HG03025 (cell line): ENCODE results near the gene PPP1R12A.
"Not testable (repeated sequence)": the region's sequence is repeated elsewhere in the genome, so short reads cannot be mapped to it uniquely, and the experiment has no call there.

ENCODE experiments used
- ATAC-seq: cut with Tn5 transposase; IDR thresholded peaks from one replicate; pipeline ENCODE4 v1.9.1; 2021; ENCODE audit warnings: mild to moderate bottlenecking, moderate library complexity; ENCODE audit not compliant: unreplicated experiment, low FRiP score

PPP1R12A gene

GRCh38 chr12:79847417-79847816 lies 87.5 kb downstream of the PPP1R12A start:
- ATAC-seq, result no peak

GRCh38 chr12:79844693-79845092 lies 90.2 kb downstream of the PPP1R12A start:
- no peak for ATAC-seq

DNA sequence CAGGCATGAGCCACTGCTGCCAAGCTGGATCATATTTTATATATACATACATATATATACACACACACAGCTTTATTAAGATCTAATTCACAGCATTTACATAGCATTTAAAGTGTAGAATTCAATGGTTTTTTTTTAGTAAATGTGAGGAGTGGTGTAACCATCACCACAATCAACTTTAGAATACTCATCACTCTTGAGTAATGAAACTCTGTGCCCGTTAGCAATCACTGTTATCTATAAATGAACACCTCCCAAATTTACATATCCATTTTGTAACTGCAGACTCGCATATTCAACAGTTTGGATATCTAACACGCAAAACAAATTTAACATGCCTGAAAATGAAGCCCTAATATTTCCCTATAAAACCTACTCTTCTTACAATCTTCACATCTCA lies 90.9 kb downstream of the PPP1R12A start:
- ATAC-seq, result no peak

DNA sequence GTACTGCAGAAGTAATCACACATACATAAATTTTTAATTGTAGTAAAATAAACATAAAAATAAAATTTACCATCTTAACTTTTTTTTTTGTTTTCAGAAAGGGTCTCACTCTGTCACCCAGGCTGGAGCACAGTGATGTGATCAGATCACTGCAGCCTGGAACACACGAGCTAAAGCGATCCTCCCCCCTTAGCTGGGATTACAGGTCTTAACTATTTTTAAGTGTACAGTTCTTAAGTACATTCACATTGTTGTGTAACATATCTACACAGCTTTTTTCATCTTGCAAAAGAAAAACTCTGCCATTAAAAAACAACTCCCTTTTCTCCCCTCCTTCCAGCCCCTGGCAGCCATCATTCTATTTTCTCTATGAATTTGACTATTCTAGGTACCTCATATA lies 92.3 kb downstream of the PPP1R12A start:
- no peak for ATAC-seq

- ATAC-seq, result no peak
Measured at GRCh38 chr12:79841878-79842265, 93.0 kb downstream of the PPP1R12A start.

- no peak for ATAC-seq
Measured at GRCh38 chr12:79841248-79841877, 93.5 kb downstream of the PPP1R12A start.

DNA sequence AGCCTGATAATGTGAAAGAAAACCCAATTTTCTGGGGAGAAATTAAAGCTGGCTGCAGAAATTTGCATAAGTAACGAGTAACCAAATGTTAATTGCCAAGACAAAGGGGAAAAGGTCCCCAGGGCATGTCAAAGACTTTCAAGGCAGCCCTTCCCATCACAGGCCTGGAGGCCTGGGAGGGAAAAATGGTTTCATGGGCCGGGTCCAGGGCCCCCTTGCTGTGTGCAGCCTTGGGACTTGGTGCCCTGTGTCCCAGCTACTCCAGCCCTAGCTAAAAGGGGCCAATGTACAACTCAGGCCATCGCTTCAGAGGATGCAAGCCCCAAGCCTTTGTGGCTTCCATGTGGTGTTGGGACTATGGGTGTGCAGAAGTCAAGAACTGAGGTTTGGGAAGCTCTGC lies 96.5 kb downstream of the PPP1R12A start:
- no peak for ATAC-seq

DNA sequence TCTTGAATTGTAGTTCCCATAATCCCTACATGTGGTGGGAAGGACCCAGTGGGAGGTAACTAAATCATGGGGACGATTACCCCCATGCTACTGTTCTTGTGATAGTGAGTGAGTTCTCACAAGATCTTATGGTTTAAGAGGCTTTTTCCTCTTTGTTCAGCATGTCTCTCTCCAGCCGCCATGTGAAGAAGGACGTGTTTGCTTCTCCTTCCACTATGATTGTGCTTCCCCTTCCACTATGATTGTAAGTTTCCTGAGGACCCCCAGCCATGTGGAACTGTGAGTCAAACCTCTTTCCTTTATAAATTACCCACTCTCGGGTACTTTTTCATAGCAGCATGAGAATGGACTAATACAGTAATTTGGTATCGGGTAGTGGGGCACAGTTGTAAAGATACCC lies 97.3 kb downstream of the PPP1R12A start:
- no peak for ATAC-seq

- no peak for ATAC-seq
Measured at GRCh38 chr12:79835377-79835843, 99.5 kb downstream of the PPP1R12A start.

DNA sequence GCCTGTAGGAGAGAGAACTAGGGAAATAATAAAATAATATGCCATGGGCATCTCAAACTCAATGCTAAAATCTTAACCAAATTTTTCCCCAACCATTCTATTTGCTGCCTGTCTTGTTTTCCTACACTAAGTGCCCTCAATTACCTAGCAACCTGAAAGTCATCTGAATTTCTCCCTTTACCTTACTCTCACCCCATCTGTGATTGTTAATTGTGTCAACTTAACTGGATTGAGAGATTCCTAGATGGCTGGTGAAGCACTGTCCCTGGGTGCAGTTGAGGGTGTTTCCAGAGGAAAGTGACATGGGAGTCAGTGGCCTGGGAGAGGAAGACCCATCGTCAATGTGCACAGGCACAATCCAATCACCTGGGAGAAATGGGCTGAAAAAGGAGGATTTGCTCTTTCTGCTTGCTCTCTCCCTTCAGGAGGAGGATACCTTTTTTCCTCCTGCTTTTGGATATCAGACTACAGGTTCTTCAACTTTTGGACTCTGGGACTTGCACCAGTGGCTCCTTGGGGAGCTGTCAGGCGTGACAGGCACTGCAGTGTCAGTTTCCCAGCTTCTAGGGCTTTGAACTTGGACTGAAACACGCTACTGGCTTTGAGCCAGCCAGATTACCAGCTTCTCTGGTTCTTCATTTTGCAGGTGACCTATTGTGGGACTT lies 100.1 kb downstream of the PPP1R12A start:
- ATAC-seq, result no peak

DNA sequence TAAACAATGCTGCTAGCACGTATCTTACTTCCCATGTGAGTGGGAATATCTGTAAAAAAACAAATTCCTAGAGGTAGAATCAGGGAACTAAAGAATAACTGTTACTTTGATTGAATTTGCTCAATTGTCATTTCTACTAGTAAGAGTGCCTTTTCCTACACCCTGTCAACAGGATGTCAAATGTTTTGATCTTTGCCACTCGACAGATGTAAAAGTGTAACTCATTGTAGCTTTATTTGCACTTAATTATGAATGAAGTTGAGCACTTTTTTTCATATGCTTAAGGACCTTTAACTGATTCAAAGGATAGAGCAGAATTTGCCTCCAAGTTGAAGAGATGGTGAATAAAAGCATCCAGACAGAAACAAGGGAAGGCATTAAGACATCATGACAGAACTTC lies 104.5 kb downstream of the PPP1R12A start:
- no peak for ATAC-seq

DNA sequence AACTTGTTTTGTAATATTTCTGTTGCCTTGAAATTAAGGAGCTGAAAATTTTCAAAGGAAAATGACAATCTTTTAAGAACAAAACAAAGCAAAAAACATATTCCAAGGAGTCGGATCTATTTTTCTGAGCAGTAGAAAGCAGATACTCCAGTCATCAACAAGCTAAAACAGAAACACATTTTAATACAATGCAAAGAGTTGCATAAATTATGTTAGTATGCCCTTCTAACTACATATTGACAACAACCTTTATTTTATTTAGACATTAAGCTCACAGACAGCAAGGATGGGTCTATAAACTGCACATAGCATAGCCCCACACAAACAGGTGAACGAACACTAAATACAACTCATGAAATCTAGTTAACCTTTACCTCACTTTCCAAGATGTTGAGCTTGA lies 106.0 kb downstream of the PPP1R12A start:
- ATAC-seq, result no peak

DNA sequence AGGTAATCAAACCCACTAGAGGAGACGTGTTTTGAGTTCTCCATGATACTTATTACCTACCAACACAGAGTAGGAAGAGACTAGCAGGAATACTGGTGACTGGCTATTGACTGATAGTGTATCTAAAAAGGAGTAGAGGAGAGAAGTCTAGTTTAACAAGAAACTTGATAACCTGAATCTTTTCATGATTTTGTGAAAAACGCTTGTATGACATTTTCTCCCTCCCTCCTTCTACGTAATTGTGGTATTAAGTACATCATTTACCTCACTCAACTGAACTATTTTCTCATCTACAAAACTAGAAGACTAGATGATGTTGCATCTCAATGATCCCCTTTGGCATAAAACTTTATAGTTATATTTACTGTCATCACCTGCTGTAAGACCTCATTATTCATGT lies 107.4 kb downstream of the PPP1R12A start:
- no peak for ATAC-seq

DNA sequence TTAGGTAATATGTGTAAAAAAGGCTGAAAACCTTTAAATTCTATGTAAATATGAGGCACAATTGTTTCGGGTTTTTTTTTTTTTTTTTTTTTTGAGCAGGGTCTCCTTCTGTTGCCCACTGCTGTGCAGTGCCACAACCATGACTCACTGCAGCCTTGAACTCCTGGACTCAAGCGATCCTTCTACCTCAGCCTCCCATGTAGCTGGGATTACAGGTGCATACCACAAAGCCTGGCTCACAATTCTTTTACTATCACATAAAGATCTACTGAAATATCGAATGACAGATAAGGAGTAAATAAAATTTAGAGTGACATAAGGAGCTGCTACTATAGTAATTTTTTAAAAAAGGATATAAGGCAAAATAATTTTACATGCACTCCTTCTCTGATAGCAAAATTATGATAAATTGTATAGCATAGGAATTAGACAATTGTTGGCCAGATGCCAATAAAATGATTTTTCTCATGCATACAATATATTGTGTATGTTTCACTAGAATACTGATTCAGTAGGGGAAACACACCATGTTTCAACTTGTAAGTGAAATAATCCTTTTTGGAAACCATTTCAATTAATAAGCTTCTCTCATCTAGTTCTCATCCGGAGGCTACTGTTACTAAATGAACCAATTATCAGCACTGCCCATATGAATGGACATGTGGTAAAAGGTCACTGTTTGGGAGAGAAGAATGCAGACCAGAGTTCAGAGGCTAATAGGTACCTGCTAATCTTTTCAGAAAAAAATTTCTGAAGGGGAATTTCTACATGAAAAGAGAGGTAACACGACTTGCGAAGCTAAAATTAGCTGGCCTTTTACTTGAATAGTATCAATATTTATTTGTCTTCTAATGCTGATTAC lies 108.4 kb downstream of the PPP1R12A start:
- ATAC-seq, result no peak

DNA sequence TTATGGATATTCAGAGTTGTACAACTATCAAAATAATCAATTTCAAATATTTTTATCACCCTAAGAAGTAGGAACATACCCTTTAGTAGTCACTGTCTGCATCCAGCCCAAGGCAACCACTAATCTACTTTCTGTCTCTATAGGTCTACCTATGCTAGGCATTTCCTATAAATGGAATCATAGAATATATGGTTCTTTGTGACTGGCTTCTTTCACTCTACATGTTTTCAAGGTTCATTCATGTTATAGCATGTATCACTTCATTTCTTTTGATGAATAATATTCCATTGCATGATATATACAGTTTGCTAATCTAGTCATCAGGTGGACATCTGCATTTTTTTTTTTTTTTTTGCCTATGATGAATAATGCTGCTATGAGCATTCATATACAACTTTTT lies 112.4 kb downstream of the PPP1R12A start:
- no peak for ATAC-seq

- no peak for ATAC-seq
Measured at GRCh38 chr12:79818856-79819255, 116.0 kb downstream of the PPP1R12A start.

DNA sequence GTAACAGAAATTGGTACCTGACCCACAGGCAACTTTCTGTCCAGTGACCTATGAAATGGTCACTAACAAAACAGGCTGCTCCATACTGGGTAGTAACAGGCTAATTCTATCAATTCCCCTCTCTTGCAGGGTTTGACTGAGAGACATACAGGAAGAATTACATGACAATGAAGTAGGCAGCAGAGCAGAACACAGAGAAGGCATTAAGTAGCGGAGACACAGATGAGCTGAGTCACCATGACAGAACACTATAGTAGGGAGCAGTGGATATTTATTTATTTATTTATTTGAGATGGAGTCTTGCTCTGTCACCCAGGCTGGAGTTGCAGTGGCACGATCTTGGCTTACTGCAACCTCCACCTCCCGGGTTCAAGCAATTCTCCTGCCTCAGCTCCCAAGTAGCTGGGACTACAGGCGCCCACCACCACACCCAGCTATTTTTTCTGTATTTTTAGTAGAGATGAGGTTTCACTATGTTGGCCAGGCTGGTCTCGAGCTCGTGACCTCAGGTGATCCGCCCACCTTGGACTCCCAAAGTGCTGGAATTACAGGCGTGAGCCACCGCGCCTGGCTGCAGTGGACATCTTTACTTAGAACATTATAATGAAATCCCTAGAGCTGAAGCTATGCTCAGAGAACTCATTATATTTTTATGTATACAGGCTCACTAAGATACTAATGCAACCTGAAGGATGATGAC lies 150.4 kb downstream of the PPP1R12A start:
- not testable (repeated sequence) for ATAC-seq

DNA sequence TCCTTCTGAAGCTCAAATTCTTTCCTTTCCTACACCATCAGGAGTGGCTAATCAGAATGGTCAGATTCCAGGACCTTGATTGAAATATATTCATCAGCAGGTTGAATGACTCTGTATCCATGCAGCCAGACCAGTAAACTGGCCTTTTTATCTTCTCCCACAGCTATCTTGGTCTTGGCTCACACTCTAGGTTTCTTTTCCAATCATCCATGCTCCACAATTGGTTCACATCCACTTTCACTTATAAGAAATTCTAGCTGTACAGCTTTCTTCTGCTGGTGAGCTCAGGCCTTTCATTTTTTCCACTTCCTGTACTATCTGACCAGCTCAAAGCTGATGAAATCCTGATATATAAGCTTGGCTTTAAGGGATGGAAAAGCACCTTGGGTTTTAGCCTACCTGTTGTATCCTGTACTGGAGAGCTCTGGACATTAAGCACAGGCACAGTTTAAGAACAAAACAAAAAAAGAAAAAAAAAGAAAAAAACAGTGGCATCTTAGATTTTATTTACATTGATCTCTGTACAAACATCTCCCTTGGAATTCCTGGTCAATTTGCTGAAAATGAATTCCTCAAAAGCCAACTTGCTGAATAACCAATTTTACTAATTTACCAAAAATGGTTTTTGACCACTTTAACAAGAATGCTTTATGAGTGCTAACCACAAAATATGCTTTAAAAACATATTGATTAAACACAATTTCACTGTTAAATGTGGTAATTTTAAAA lies 152.6 kb downstream of the PPP1R12A start:
- no peak for ATAC-seq

GRCh38 chr12:79778802-79779448 lies 156.0 kb downstream of the PPP1R12A start:
- no peak for ATAC-seq

DNA sequence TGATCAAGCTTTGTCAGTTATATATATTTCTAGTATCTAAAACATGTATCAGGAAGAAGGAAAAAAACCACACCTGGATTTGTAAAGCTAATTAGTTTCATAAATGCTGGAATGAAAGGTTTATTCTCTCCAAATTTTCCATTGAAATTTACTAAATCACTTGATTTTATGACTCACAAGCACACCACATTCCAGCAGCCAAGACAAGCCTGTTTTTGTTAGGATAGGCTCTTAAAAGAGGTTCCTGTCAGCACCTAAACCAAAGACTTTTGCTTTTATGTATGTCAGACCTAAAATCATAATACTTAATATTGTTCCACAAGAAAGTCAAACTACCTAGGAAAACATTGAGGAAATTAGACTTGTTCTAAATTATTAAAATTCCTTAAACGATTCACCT lies 158.8 kb downstream of the PPP1R12A start:
- no peak for ATAC-seq
